ENCODE measurements around the gene CLDN10.

CLDN10 gene

GRCh38 chr13:95552539-95553441 lies at the start of gene CLDN10:
Gene CLDN10, plus strand, starts transcription at chr13:95552720. Its CDS starts 34 bp downstream, at chr13:95552754.
- no peaks in the 10 kb centered on the region for H3F3A ChIP-seq (ENCODE audit: insufficient read depth, low read length)
- no peaks in the 10 kb centered on the region for H3K4me1 ChIP-seq (ENCODE audit: insufficient read depth, low read length, severe bottlenecking)
- no peaks in the 10 kb centered on the region for H3K27me3 ChIP-seq (ENCODE audit: insufficient read depth, low read length)
- H4K20me1 ChIP-seq (ENCODE audit: insufficient read depth, low read length): no peaks in the 10 kb centered on the region
- no peaks in the 10 kb centered on the region for H3K36me3 ChIP-seq (ENCODE audit: insufficient read depth, low read length)
- H3K27ac ChIP-seq (ENCODE audit: low read depth, low read length, poor library complexity, severe bottlenecking): no peak within 1 kb of the TSS
- no peak within 1 kb of the TSS for H3K4me2 ChIP-seq (ENCODE audit: low read length)
- H3K79me2 ChIP-seq (ENCODE audit: insufficient read depth, low read length): no peaks in the 10 kb centered on the region
- H3K9me3 ChIP-seq (ENCODE audit: low read length): 0 out of 2 replicates have a peak, but pooled peaks cover 3% of the 10 kb centered on the region
- no peaks in the 10 kb centered on the region for H3K9me2 ChIP-seq (ENCODE audit: low read depth, low read length)
- H2AFZ ChIP-seq (ENCODE audit: low read length): no peak within 1 kb of the TSS
- H3K4me3 ChIP-seq (ENCODE audit: low read depth, low read length, poor library complexity, severe bottlenecking): no peak within 1 kb of the TSS
- H3K9ac ChIP-seq (ENCODE audit: low read length): no peak within 1 kb of the TSS
- TF ChIP-seq CTCF (IDR thresholded peaks at IDR 0.05; ENCODE audit: low read length) (no peak), EZH2 (IDR thresholded peaks at IDR 0.05; ENCODE audit: borderline replicate concordance, low read length) (no peak)

- no peaks in the 10 kb centered on the region for H3K9me2 ChIP-seq (ENCODE audit: low read depth, low read length)
- TF ChIP-seq CTCF (IDR thresholded peaks at IDR 0.05; ENCODE audit: low read length) (no peak), EZH2 (IDR thresholded peaks at IDR 0.05; ENCODE audit: borderline replicate concordance, low read length) (no peak)
- H3K9me3 ChIP-seq (ENCODE audit: low read length): peaks cover 5% of the 10 kb centered on the region; the same call in 1 of the 2 replicates
- H4K20me1 ChIP-seq (ENCODE audit: insufficient read depth, low read length): no peaks in the 10 kb centered on the region
- H3F3A ChIP-seq (ENCODE audit: insufficient read depth, low read length): no peaks in the 10 kb centered on the region
- H3K36me3 ChIP-seq (ENCODE audit: insufficient read depth, low read length): no peaks in the 10 kb centered on the region
- no peak overlapping the region for H3K4me2 ChIP-seq (ENCODE audit: low read length)
- no peak overlapping the region for H3K27ac ChIP-seq (ENCODE audit: low read depth, low read length, poor library complexity, severe bottlenecking)
- H3K4me3 ChIP-seq (ENCODE audit: low read depth, low read length, poor library complexity, severe bottlenecking): no peak overlapping the region
- peaks cover 3% of the 10 kb centered on the region; the same call in 1 of the 2 replicates for H3K27me3 ChIP-seq (ENCODE audit: insufficient read depth, low read length)
- no peak overlapping the region for H2AFZ ChIP-seq (ENCODE audit: low read length)
- H3K9ac ChIP-seq (ENCODE audit: low read length): no peak overlapping the region
- H3K4me1 ChIP-seq (ENCODE audit: insufficient read depth, low read length, severe bottlenecking): no peaks in the 10 kb centered on the region
- no peaks in the 10 kb centered on the region for H3K79me2 ChIP-seq (ENCODE audit: insufficient read depth, low read length)
Measured at GRCh38 chr13:95503662-95504061, 48.9 kb upstream of the CLDN10 start.

GRCh38 chr13:95505265-95505664 lies 47.3 kb upstream of the CLDN10 start:
- H3K36me3 ChIP-seq (ENCODE audit: insufficient read depth, low read length): no peaks in the 10 kb centered on the region
- H3K4me1 ChIP-seq (ENCODE audit: insufficient read depth, low read length, severe bottlenecking): no peaks in the 10 kb centered on the region
- no peaks in the 10 kb centered on the region for H3K9me2 ChIP-seq (ENCODE audit: low read depth, low read length)
- peaks cover 5% of the 10 kb centered on the region; the same call in 1 of the 2 replicates for H3K9me3 ChIP-seq (ENCODE audit: low read length)
- no peak overlapping the region for H3K4me2 ChIP-seq (ENCODE audit: low read length)
- H3K79me2 ChIP-seq (ENCODE audit: insufficient read depth, low read length): no peaks in the 10 kb centered on the region
- no peak overlapping the region for H3K27ac ChIP-seq (ENCODE audit: low read depth, low read length, poor library complexity, severe bottlenecking)
- no peaks in the 10 kb centered on the region for H3F3A ChIP-seq (ENCODE audit: insufficient read depth, low read length)
- H3K9ac ChIP-seq (ENCODE audit: low read length): no peak overlapping the region
- H2AFZ ChIP-seq (ENCODE audit: low read length): no peak overlapping the region
- TF ChIP-seq CTCF (IDR thresholded peaks at IDR 0.05; ENCODE audit: low read length): no peak
- TF ChIP-seq EZH2 (IDR thresholded peaks at IDR 0.05; ENCODE audit: borderline replicate concordance, low read length): no peak
- H4K20me1 ChIP-seq (ENCODE audit: insufficient read depth, low read length): no peaks in the 10 kb centered on the region
- peaks cover 3% of the 10 kb centered on the region; the same call in 1 of the 2 replicates for H3K27me3 ChIP-seq (ENCODE audit: insufficient read depth, low read length)
- no peak overlapping the region for H3K4me3 ChIP-seq (ENCODE audit: low read depth, low read length, poor library complexity, severe bottlenecking)
